GM12873 (cell line): ENCODE data around the gene S100A12.

Experiments used
- TF ChIP-seq, protein P1 (sequence below): IDR thresholded peaks from 2 replicates; pipeline ENCODE4 v1.5.1; 2012; ENCODE audit warnings: low read depth, mild to moderate bottlenecking, moderate library complexity, low read length, control low read depth; ENCODE audit not compliant: insufficient read depth; ENCODE audit errors: missing control alignments

Gene S100A12

DNA sequence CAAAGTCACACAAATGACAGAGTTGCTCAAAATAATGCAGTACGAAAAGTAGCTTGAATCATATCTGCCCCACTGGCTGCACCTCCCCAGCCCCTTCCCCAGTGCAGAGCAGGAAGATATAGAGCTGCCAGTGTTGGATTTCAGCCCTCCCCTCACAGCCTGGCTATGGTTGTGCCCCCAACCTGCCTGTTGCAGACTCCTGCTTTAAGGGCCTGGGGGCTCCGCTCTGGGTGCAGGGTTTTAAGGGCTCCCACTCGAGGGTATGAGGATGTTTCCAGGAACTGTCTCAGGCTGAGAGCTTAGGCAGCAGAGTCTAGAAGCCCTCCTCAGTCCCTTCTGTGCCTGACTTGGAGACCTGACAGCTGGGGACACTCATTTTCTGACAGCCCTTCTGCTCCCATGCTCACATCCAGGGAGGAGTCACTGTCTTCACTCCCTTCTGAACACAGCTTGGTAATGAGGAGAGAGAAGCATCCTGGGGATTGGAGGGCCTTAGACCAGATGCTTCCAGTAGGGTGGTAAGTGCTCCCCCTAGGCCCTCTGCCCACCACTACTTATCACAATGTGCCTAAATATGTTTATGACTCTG is 13.1 kb downstream of the S100A12 start:
- TF ChIP-seq, protein P1, sequence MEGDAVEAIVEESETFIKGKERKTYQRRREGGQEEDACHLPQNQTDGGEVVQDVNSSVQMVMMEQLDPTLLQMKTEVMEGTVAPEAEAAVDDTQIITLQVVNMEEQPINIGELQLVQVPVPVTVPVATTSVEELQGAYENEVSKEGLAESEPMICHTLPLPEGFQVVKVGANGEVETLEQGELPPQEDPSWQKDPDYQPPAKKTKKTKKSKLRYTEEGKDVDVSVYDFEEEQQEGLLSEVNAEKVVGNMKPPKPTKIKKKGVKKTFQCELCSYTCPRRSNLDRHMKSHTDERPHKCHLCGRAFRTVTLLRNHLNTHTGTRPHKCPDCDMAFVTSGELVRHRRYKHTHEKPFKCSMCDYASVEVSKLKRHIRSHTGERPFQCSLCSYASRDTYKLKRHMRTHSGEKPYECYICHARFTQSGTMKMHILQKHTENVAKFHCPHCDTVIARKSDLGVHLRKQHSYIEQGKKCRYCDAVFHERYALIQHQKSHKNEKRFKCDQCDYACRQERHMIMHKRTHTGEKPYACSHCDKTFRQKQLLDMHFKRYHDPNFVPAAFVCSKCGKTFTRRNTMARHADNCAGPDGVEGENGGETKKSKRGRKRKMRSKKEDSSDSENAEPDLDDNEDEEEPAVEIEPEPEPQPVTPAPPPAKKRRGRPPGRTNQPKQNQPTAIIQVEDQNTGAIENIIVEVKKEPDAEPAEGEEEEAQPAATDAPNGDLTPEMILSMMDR, result no peak

DNA sequence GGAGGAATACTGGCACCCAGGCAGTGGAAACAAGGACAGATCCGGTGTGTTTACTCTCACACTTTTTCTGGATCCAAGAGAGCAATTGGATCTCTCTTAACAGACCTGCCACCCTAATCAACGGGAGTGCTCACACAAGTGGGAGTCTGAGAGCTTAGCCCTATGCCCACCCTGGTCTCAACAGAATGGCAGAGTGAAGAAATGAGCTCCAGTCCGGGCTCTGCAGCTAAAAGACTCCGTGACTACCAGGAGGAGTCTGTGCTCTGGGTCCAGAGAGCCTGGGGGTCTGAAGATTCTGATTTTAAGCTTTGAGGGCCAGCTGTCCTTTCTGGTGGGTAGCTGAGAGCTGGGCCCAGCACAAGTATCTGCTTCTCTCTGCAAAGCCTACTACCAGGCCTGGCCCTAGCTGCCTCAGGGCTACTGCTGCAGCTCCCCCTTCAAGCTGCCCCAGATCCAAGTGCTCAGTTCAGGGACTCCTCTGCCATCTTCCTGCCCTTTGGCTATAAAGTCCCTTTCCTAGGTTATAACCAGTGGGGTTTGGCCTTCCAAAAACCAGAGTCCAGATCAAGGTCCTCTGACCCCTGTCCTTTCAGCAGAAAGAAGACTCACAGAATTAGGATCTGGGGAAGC is 13.8 kb downstream of the S100A12 start:
- TF ChIP-seq, protein P1, result no peak

DNA sequence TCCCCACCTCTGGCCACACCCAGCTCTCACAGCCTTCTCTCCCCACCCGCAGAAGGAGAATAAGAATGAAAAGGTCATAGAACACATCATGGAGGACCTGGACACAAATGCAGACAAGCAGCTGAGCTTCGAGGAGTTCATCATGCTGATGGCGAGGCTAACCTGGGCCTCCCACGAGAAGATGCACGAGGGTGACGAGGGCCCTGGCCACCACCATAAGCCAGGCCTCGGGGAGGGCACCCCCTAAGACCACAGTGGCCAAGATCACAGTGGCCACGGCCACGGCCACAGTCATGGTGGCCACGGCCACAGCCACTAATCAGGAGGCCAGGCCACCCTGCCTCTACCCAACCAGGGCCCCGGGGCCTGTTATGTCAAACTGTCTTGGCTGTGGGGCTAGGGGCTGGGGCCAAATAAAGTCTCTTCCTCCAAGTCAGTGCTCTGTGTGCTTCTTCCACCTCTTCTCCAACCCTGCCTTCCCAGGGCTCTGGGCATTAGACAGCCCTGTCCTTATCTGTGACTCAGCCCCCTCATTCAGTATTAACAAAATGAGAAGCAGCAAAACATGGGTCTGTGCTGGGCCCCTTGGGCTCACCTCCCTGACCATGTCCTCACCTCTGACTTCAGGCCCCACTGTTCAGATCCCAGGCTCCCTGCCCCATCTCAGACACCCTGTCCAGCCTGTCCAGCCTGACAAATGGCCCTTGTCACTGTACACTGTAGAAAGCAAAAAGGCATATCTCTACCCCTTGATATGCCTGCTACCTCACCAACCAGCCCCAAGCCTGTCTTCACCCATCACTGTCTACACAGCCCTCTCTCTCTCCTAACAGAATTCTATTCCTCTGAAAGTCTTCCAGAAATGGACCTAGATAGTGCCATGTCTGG is 14.6 kb downstream of the S100A12 start:
- TF ChIP-seq, protein P1, result no peak

DNA sequence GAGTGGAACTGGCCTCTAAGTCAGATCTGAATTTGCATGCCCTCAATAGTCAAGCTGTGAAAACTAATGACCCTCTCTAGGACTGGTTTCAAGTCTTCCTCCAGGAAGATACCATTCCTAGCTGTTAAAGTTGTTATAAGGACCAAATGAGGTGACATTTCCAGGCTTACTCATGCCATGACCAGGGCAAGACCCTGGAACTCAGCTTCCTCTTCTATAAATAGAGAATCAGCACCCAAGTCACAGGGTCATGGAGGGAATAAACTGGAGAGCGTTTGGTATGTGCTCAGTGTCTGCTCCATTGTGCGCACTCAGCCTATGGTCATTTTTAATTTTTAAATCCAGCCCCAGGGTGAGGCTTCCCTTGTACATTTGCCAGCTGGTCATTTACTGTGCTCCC is 15.2 kb downstream of the S100A12 start:
- TF ChIP-seq, protein P1, result no peak

DNA sequence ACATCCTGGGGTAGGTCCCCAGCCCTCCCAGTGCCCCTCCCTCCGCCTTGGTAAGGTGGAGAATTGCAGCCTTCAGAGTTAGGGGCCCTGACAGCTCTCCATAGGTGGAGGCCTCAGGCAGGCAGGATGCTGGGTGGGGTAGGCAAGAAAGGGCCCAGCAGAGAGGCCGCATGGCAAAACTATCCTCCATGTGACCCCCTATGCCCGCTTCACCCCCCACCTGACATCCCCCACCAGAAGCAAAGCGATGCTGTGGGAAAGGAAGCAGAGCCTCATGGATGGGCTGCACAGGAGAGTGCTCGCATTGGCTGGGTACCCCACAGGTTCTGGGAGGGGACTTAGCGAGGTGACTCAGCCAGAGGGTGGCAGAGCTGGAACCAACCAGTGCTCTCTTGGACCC is 16.2 kb downstream of the S100A12 start:
- TF ChIP-seq, protein P1, result no peak

DNA sequence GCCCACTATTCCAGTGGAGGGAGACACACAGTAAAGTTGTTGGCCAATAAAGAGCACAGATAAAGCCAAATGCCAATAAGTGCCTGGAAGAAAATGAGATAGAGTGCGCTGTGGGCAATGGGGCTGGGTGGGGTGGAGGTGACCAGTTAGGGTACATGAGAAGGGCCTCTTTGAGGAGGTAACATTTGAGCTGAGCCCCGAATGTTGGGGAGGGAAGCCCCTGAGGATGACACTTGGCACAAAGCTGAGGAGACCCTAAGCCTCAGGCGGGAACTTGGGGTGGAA is 16.8 kb downstream of the S100A12 start:
- TF ChIP-seq, protein P1, result no peak
